ENCODE results near the gene PHLPP1. TPM values are rescaled to one million over a fixed set of nuclear protein-coding genes. Genes with fewer than 3 reads are reported as not detected.

Gene PHLPP1
- total RNA-seq, 1 experiment from 2014 or later = 14.7 TPM

- H3K36me3 ChIP-seq (ENCODE audit: control insufficient read depth in 1 of 2, insufficient read depth in 2 of 2, low read length in 2 of 2) = no peaks in the 10 kb centered on the region
- intact Hi-C loops (cut with micrococcal nuclease) = no loop called here
- no peak overlapping the region for H3K4me2 ChIP-seq (ENCODE audit: low read length)
- no peaks in the 10 kb centered on the region for H3K27me3 ChIP-seq (ENCODE audit: insufficient read depth, low read length)
- H2AFZ ChIP-seq (ENCODE audit: low read depth, low read length, poor library complexity, severe bottlenecking) = no peak overlapping the region
- ChIA-PET CTCF (no interaction called here), POLR2A (no interaction called here), RAD21 (ENCODE audit: low non-redundant PET in 1 of 2, low total read pairs in 2 of 2, uncharacterized antibody in 2 of 2, unreplicated experiment in 2 of 2) (no interaction called here)
- no peak overlapping the region for H3K4me3 ChIP-seq (replicated peaks in 1 of 2; ENCODE audit: low read depth in 1 of 2, low read length in 2 of 2)
- TF ChIP-seq ATF3 (IDR thresholded peaks at IDR 0.05) = no peak
- TF ChIP-seq YY1 (IDR thresholded peaks at IDR 0.05; ENCODE audit: extremely low read depth, insufficient replicate concordance, low read depth, low read length) = no peak
- no peak for TF ChIP-seq EZH2phosphoT487 (IDR thresholded peaks at IDR 0.05; ENCODE audit: borderline replicate concordance)
- TF ChIP-seq CEBPB (IDR thresholded peaks at IDR 0.05; ENCODE audit: low read depth) = no peak
- no peak for TF ChIP-seq ZBTB33 (IDR thresholded peaks at IDR 0.05; ENCODE audit: extremely low read depth, insufficient replicate concordance, low read length)
- no peak for TF ChIP-seq RAD21 (IDR thresholded peaks at IDR 0.05; ENCODE audit: low read depth)
- ATAC-seq (no peak), DNase-seq (ENCODE audit: low read depth, low spot score) (no peak)
- H3K27ac ChIP-seq (ENCODE audit: low read depth, low read length) = no peak overlapping the region
- peaks cover 0 to 14% of the 10 kb centered on the region in 2 experiments; a peak in 1 of 4 replicates for H3K4me1 ChIP-seq (ENCODE audit: control insufficient read depth in 1 of 2, insufficient read depth in 2 of 2, low read length in 2 of 2)
- H3K9me3 ChIP-seq (ENCODE audit: control insufficient read depth in 1 of 2, insufficient read depth in 1 of 2, low read depth in 1 of 2, low read length in 2 of 2) = no peaks in the 10 kb centered on the region
- no peaks in the 10 kb centered on the region for H4K20me1 ChIP-seq (ENCODE audit: insufficient read depth)
- no TSS peak for BruUV-seq (replicated peaks)
- H3K9me2 ChIP-seq (ENCODE audit: insufficient read depth) = no peaks in the 10 kb centered on the region
- H3K9ac ChIP-seq (ENCODE audit: low read length) = no peak overlapping the region
- no peaks in the 10 kb centered on the region for H3K79me2 ChIP-seq (ENCODE audit: insufficient read depth, low read length)
Measured at GRCh38 chr18:62847081-62847480, 131.7 kb downstream of the PHLPP1 start.

DNA sequence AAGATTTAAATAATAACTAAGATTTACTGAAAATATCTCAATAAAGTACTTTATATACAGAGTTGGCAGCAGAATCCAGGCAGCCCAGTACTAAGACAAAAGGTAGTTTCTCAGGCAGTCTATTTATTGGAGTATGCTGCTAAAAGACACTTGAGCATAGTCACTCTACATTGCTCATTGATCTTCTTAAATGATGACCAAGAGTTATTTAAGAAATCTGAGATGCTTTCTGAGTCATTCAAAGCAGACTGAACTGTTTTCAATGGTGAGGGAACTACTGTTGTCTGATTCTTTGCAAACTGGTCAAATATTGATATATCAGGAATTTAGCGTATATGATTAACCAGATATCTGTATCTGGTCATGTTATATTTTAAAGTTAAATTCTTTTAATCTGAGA, 133.6 kb downstream of the PHLPP1 start:
- Histone ChIP-seq H3K4me3 (replicated peaks in 1 of 2; ENCODE audit: low read depth in 1 of 2, low read length in 2 of 2) (no peak overlapping the region), H2AFZ (ENCODE audit: low read depth, low read length, poor library complexity, severe bottlenecking) (no peak overlapping the region), H3K79me2 (ENCODE audit: insufficient read depth, low read length) (no peaks in the 10 kb centered on the region), H3K4me1 (ENCODE audit: control insufficient read depth in 1 of 2, insufficient read depth in 2 of 2, low read length in 2 of 2) (peaks cover 0 to 22% of the 10 kb centered on the region in 2 experiments; a peak in 2 of 4 replicates), H3K9me3 (ENCODE audit: control insufficient read depth in 1 of 2, insufficient read depth in 1 of 2, low read depth in 1 of 2, low read length in 2 of 2) (no peaks in the 10 kb centered on the region), H3K27me3 (ENCODE audit: insufficient read depth, low read length) (no peaks in the 10 kb centered on the region), H3K36me3 (ENCODE audit: control insufficient read depth in 1 of 2, insufficient read depth in 2 of 2, low read length in 2 of 2) (no peaks in the 10 kb centered on the region), H3K9ac (ENCODE audit: low read length) (no peak overlapping the region), H3K4me2 (ENCODE audit: low read length) (no peak overlapping the region), H4K20me1 (ENCODE audit: insufficient read depth) (no peaks in the 10 kb centered on the region), H3K27ac (ENCODE audit: low read depth, low read length) (no peak overlapping the region), H3K9me2 (ENCODE audit: insufficient read depth) (no peaks in the 10 kb centered on the region)
- ChIA-PET RAD21 (ENCODE audit: low non-redundant PET in 1 of 2, low total read pairs in 2 of 2, uncharacterized antibody in 2 of 2, unreplicated experiment in 2 of 2) (no interaction called here), POLR2A (no interaction called here), CTCF (no interaction called here)
- TF ChIP-seq ZNF274 (IDR thresholded peaks at IDR 0.05; ENCODE audit: low read depth, low read length) (no peak), JUND (IDR thresholded peaks at IDR 0.05) (no peak), ELF1 (IDR thresholded peaks at IDR 0.05; ENCODE audit: borderline replicate concordance, low read depth) (no peak), EGR1 (IDR thresholded peaks at IDR 0.05; ENCODE audit: low read depth) (no peak), TCF7L2 (IDR thresholded peaks at IDR 0.05; ENCODE audit: borderline replicate concordance, extremely low read depth, insufficient read depth, insufficient read length) (no peak), SP1 (IDR thresholded peaks at IDR 0.05; ENCODE audit: low read depth) (no peak)
- TF ChIP-seq, protein P1, sequence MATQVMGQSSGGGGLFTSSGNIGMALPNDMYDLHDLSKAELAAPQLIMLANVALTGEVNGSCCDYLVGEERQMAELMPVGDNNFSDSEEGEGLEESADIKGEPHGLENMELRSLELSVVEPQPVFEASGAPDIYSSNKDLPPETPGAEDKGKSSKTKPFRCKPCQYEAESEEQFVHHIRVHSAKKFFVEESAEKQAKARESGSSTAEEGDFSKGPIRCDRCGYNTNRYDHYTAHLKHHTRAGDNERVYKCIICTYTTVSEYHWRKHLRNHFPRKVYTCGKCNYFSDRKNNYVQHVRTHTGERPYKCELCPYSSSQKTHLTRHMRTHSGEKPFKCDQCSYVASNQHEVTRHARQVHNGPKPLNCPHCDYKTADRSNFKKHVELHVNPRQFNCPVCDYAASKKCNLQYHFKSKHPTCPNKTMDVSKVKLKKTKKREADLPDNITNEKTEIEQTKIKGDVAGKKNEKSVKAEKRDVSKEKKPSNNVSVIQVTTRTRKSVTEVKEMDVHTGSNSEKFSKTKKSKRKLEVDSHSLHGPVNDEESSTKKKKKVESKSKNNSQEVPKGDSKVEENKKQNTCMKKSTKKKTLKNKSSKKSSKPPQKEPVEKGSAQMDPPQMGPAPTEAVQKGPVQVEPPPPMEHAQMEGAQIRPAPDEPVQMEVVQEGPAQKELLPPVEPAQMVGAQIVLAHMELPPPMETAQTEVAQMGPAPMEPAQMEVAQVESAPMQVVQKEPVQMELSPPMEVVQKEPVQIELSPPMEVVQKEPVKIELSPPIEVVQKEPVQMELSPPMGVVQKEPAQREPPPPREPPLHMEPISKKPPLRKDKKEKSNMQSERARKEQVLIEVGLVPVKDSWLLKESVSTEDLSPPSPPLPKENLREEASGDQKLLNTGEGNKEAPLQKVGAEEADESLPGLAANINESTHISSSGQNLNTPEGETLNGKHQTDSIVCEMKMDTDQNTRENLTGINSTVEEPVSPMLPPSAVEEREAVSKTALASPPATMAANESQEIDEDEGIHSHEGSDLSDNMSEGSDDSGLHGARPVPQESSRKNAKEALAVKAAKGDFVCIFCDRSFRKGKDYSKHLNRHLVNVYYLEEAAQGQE (IDR thresholded peaks at IDR 0.05; ENCODE audit: low read depth) = no peak
- intact Hi-C loops (cut with micrococcal nuclease) = no loop called here
- no TSS peak for BruUV-seq (replicated peaks)
- DNase-seq (ENCODE audit: low read depth, low spot score) = no peak
- no peak for ATAC-seq

Data from HCT116 (cell line).